HepG2 (cell line): ENCODE measurements around the gene PRPSAP1. TPM values are rescaled to one million over a fixed set of nuclear protein-coding genes. Genes with fewer than 3 reads are reported as not detected.

ENCODE experiments used
- AKAP8 ChIP-seq: sonication (generic); formaldehyde crosslinking; IDR thresholded peaks from 2 replicates; pipeline ENCODE4 v1.5.1; 2020; ENCODE audit warnings: mild to moderate bottlenecking, missing genetic modification reagents
- CBX5 ChIP-seq: sonication (generic); formaldehyde crosslinking; IDR thresholded peaks from 2 replicates; pipeline ENCODE4 v1.4.0; 2020; ENCODE audit warnings: missing genetic modification reagents, borderline replicate concordance
- HBP1 ChIP-seq: IDR thresholded peaks from 2 replicates; pipeline ENCODE4 v1.6.1; 2016; ENCODE audit warnings: low read depth, control low read depth
- HES4 ChIP-seq: sonication (generic); formaldehyde crosslinking; IDR thresholded peaks from 2 replicates; pipeline ENCODE4 v1.9.0; 2021; ENCODE audit warnings: mild to moderate bottlenecking, missing genetic modification reagents, borderline replicate concordance
- HNRNPUL1 ChIP-seq: fragments of 200-400 bp; formaldehyde crosslinking; IDR thresholded peaks from 2 replicates; pipeline ENCODE4 v1.6.1; 2017; ENCODE audit warnings: low read depth, mild to moderate bottlenecking, low read length, moderate library complexity
- MNT ChIP-seq: fragments of 450-650 bp; IDR thresholded peaks from 2 replicates; pipeline ENCODE4 v1.6.1; 2016
- PTBP1 ChIP-seq: fragments of 200-400 bp; formaldehyde crosslinking; IDR thresholded peaks from 2 replicates; pipeline ENCODE4 v1.6.1; 2018; ENCODE audit warnings: low read length, low read depth; ENCODE audit not compliant: poor library complexity, severe bottlenecking
- ZFP37 ChIP-seq: sonication (generic); formaldehyde crosslinking; IDR thresholded peaks from 2 replicates; pipeline ENCODE4 v1.4.0; 2020; ENCODE audit warnings: missing genetic modification reagents, borderline replicate concordance
- ZNF318 ChIP-seq: sonication (generic); formaldehyde crosslinking; IDR thresholded peaks from 2 replicates; pipeline ENCODE4 v1.4.0; 2020; ENCODE audit warnings: mild to moderate bottlenecking, missing genetic modification reagents
- ZNF326 ChIP-seq: sonication (generic); formaldehyde crosslinking; IDR thresholded peaks from 2 replicates; pipeline ENCODE4 v1.4.0; 2020; ENCODE audit warnings: missing genetic modification reagents, borderline replicate concordance
- ZSCAN29 ChIP-seq: sonication (generic); formaldehyde crosslinking; conservative IDR thresholded peaks from 2 replicates; pipeline ENCODE4 v1.4.0; 2020; ENCODE audit warnings: mild to moderate bottlenecking, missing genetic modification reagents
- polyA plus RNA-seq, 8 experiments: library from polyadenylated mRNA; depleted of rRNA in 3 of 8; stranded (reverse) in 7 of 8; unstranded in 1 of 8; fragments of >200 nt; fragmentation: Illumina TruSeq in 4 of 8; extraction: Trizol in 4 of 8; gene quantifications; 2 replicates each; pipeline versions ENCODE4 v1.2.1 to v1.2.3, GENCODE V29; 2011 to 2016; ENCODE audit warnings: low read depth in 4 of 8, missing spikeins in 1 of 8, mixed read lengths in 1 of 8; ENCODE audit not compliant: insufficient read depth in 1 of 8
- total RNA-seq, 5 experiments: library from RNA; depleted of rRNA; stranded (reverse); fragments of >200 nt; fragmentation: Illumina TruSeq; extraction: Trizol; gene quantifications; 2 replicates each; pipeline ENCODE4 v1.2.3, GENCODE V29; 2016; ENCODE audit warnings: low read depth in 1 of 5
- TF ChIP-seq, protein P1 (sequence below): sonication (generic); formaldehyde crosslinking; IDR thresholded peaks from 2 replicates; pipeline ENCODE4 v1.4.0; 2020; ENCODE audit warnings: missing genetic modification reagents

The PRPSAP1 gene
- total and polyA plus RNA-seq, 2 of the 13 experiments (the other 11 are each of a cell fraction or from before 2014, with no cell fraction given) = 91.1 to 314 TPM

DNA sequence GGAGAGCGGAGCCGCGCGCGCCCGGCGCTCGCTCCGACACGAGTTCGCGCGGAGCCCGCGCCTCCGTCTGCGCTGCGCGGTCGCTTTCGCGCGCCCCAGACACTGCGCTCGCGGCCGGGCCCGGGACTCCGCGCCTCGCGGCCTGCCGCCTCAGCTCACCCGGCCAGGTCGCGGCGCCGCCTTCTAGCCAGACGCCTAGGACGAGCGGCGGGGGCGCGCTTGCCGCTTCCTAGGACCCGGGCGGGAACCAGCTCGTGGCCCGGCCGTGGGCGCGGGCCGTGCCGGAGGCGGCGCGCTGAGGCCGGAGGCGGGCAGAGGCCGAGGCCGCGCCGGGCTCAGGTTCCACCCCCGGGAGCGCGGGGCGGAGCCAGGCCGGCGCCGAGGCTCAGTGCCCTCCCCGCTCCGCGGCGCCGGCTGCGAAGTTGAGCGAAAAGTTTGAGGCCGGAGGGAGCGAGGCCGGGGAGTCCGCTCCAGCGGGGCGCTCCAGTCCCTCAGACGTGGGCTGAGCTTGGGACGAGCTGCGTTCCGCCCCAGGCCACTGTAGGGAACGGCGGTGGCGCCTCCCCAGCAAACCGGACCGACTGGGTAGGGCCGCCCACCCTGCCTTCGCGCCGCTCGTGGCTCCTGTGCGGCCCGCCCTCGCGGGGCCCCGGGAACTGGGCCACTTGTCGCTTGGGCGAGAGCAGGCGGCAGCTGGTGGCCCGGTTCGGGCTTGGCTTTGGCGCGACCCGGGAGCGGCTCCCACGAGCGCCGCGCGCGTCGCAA, 30.7 kb upstream of the PRPSAP1 start, which contains the start of gene SPHK1 (continued):
- TF ChIP-seq ZNF318 (CRISPR knock-in tag) (peak; percentile 55; the same call in 1 of the 2 replicates), HES4 (no peak; the same call in 1 of the 2 replicates), HBP1 (no peak), HNRNPUL1 (no peak), MNT (no peak), ZNF326 (CRISPR knock-in tag) (peak; percentile 95), PTBP1 (peak; percentile 64), ZSCAN29 (CRISPR knock-in tag) (no peak), AKAP8 (CRISPR knock-in tag) (peak; percentile 87; the same call in 1 of the 2 replicates), ZFP37 (CRISPR knock-in tag) (no peak), CBX5 (CRISPR knock-in tag) (no peak)
- TF ChIP-seq, protein P1, sequence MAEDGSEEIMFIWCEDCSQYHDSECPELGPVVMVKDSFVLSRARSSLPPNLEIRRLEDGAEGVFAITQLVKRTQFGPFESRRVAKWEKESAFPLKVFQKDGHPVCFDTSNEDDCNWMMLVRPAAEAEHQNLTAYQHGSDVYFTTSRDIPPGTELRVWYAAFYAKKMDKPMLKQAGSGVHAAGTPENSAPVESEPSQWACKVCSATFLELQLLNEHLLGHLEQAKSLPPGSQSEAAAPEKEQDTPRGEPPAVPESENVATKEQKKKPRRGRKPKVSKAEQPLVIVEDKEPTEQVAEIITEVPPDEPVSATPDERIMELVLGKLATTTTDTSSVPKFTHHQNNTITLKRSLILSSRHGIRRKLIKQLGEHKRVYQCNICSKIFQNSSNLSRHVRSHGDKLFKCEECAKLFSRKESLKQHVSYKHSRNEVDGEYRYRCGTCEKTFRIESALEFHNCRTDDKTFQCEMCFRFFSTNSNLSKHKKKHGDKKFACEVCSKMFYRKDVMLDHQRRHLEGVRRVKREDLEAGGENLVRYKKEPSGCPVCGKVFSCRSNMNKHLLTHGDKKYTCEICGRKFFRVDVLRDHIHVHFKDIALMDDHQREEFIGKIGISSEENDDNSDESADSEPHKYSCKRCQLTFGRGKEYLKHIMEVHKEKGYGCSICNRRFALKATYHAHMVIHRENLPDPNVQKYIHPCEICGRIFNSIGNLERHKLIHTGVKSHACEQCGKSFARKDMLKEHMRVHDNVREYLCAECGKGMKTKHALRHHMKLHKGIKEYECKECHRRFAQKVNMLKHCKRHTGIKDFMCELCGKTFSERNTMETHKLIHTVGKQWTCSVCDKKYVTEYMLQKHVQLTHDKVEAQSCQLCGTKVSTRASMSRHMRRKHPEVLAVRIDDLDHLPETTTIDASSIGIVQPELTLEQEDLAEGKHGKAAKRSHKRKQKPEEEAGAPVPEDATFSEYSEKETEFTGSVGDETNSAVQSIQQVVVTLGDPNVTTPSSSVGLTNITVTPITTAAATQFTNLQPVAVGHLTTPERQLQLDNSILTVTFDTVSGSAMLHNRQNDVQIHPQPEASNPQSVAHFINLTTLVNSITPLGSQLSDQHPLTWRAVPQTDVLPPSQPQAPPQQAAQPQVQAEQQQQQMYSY (CRISPR knock-in tag) = peak; percentile 69; the same call in 1 of the 2 replicates
